Erythroblast (primary cell): Measurements from ENCODE around the gene PKNOX1.

Source experiments
- GATA1 ChIP-seq: IDR thresholded peaks from 2 replicates; pipeline ENCODE4 v1.6.1; 2011; ENCODE audit warnings: low read depth, mild to moderate bottlenecking, control low read depth, low read length, moderate library complexity
- POLR2A ChIP-seq: IDR thresholded peaks from 2 replicates; pipeline ENCODE4 v1.6.1; 2011; ENCODE audit warnings: mild to moderate bottlenecking, low read length

DNA sequence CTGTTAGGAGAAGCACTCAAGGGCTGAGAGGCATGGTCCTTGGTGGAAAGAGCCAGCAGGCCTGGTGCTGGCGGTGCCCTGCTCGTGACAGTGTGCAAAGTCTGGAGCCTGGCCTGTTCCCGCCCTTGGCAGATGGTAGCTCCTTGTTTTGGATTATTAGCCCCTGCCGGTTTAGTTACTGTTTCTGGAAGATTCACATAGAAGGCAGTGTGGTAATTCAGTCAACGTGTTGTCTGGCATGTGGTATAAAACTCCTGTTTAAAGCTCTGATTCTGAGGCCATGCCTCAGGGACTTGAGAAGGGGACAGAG lies 6.8 kb downstream of the PKNOX1 start:
- TF ChIP-seq POLR2A (no peak), GATA1 (no peak)
